ENCODE data around the gene ZSCAN21. TPM values are rescaled to one million over a fixed set of nuclear protein-coding genes. Genes with fewer than 3 reads are reported as not detected.
A peak's percentile ranks its signal among the peaks of the same experiment; 100 is the strongest.

ZSCAN21 gene
- total RNA-seq, 2 experiments from 2014 or later = 5.6 to 7.5 TPM

DNA sequence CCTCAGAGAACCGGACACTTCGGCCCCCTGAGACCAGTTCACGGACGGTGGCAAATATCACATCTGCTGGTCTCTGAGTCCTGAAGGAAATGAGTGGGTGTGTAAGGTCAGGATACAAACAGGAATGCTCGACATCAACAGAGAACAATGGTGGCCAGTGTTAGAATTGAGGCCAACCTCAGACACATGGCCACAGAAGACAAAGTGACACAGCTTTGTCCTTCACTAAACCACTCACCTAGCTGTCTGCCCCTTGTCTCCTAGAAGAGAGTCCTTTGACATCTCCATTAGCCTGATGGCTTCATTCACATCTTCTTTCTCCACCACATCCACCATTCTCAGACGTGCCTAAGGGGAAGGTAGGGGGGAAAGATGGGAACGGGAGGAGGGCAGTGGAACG lies 43.5 kb downstream of the ZSCAN21 start:
- Histone ChIP-seq H3K79me2 (ENCODE audit: insufficient read depth, low read depth, low read length) (peaks cover 19% of the 10 kb centered on the region; the same call in 1 of the 2 replicates), H3K4me1 (ENCODE audit: insufficient read depth, low read length, poor library complexity, severe bottlenecking) (peaks cover 21% of the 10 kb centered on the region), H2AFZ (ENCODE audit: low read length) (no peak overlapping the region), H3K9me3 (ENCODE audit: low read length) (no peaks in the 10 kb centered on the region), H4K20me1 (ENCODE audit: insufficient read depth, low read length) (peaks cover 14% of the 10 kb centered on the region), H3K4me3 (ENCODE audit: low read depth, low read length, poor library complexity, severe bottlenecking) (no peak overlapping the region), H3K9me2 (ENCODE audit: insufficient read depth, low read length) (no peaks in the 10 kb centered on the region), H3K36me3 (ENCODE audit: insufficient read depth, low read length) (peaks cover 79% of the 10 kb centered on the region), H3K27ac (ENCODE audit: low read depth, low read length, poor library complexity, severe bottlenecking) (no peak overlapping the region), H3K4me2 (ENCODE audit: low read length) (no peak overlapping the region)
- intact Hi-C loops (cut with micrococcal nuclease; ENCODE audit: unreplicated experiment) = no loop called here
- ChIA-PET POLR2A (no interaction called here), CTCF (ENCODE audit: unreplicated experiment) (no interaction called here)
- no peak for DNase-seq (ENCODE audit: low spot score)
- BruUV-seq (replicated peaks) = TSS peak; percentile 69
- no peak for TF ChIP-seq EZH2phosphoT487 (IDR thresholded peaks at IDR 0.05; ENCODE audit: borderline replicate concordance, low read depth, low read length)
- TF ChIP-seq CTCF (conservative IDR thresholded peaks at IDR 0.05; ENCODE audit: low read length) = no peak

GRCh38 chr7:100093498-100093897 lies 43.9 kb downstream of the ZSCAN21 start:
- H3K9me2 ChIP-seq (ENCODE audit: insufficient read depth, low read length) = no peaks in the 10 kb centered on the region
- no peaks in the 10 kb centered on the region for H3K9me3 ChIP-seq (ENCODE audit: low read length)
- no TSS peak for BruUV-seq (replicated peaks)
- H3K4me3 ChIP-seq (ENCODE audit: low read depth, low read length, poor library complexity, severe bottlenecking) = no peak overlapping the region
- intact Hi-C loops (cut with micrococcal nuclease; ENCODE audit: unreplicated experiment) = no loop called here
- no peak overlapping the region for H3K4me2 ChIP-seq (ENCODE audit: low read length)
- CTCF ChIA-PET (ENCODE audit: unreplicated experiment) = no interaction called here
- TF ChIP-seq CTCF (conservative IDR thresholded peaks at IDR 0.05; ENCODE audit: low read length) = no peak
- TF ChIP-seq EZH2phosphoT487 (IDR thresholded peaks at IDR 0.05; ENCODE audit: borderline replicate concordance, low read depth, low read length) = no peak
- peaks cover 83% of the 10 kb centered on the region for H3K36me3 ChIP-seq (ENCODE audit: insufficient read depth, low read length)
- H2AFZ ChIP-seq (ENCODE audit: low read length) = no peak overlapping the region
- H4K20me1 ChIP-seq (ENCODE audit: insufficient read depth, low read length) = peaks cover 19% of the 10 kb centered on the region
- peaks cover 16% of the 10 kb centered on the region for H3K4me1 ChIP-seq (ENCODE audit: insufficient read depth, low read length, poor library complexity, severe bottlenecking)
- DNase-seq (ENCODE audit: low spot score) = no peak
- peaks cover 21% of the 10 kb centered on the region for H3K79me2 ChIP-seq (ENCODE audit: insufficient read depth, low read depth, low read length)
- POLR2A ChIA-PET = no interaction called here
- no peak overlapping the region for H3K27ac ChIP-seq (ENCODE audit: low read depth, low read length, poor library complexity, severe bottlenecking)

GRCh38 chr7:100093925-100094486 lies 44.4 kb downstream of the ZSCAN21 start:
- CTCF ChIA-PET (ENCODE audit: unreplicated experiment) = no interaction called here

More at GRCh38 chr7:100093925-100094486, 44.4 kb downstream of the ZSCAN21 start:
- POLR2A ChIA-PET = interaction anchor here (0.6 kb wide), 1 partner anchor 45 kb away, joined by 3 read pairs; no protein-coding TSS in a partner anchor
- no TSS peak for BruUV-seq (replicated peaks)
- Histone ChIP-seq H3K4me2 (ENCODE audit: low read length) (no peak overlapping the region), H3K79me2 (ENCODE audit: insufficient read depth, low read depth, low read length) (peaks cover 25% of the 10 kb centered on the region), H3K4me1 (ENCODE audit: insufficient read depth, low read length, poor library complexity, severe bottlenecking) (peaks cover 17% of the 10 kb centered on the region), H3K9me2 (ENCODE audit: insufficient read depth, low read length) (no peaks in the 10 kb centered on the region), H3K9me3 (ENCODE audit: low read length) (no peaks in the 10 kb centered on the region), H3K27ac (ENCODE audit: low read depth, low read length, poor library complexity, severe bottlenecking) (no peak overlapping the region), H4K20me1 (ENCODE audit: insufficient read depth, low read length) (peaks cover 24% of the 10 kb centered on the region), H3K36me3 (ENCODE audit: insufficient read depth, low read length) (peaks cover 88% of the 10 kb centered on the region), H2AFZ (ENCODE audit: low read length) (no peak overlapping the region), H3K4me3 (ENCODE audit: low read depth, low read length, poor library complexity, severe bottlenecking) (no peak overlapping the region)
- intact Hi-C loops (cut with micrococcal nuclease; ENCODE audit: unreplicated experiment) = no loop called here
- TF ChIP-seq EZH2phosphoT487 (IDR thresholded peaks at IDR 0.05; ENCODE audit: borderline replicate concordance, low read depth, low read length) = no peak
- TF ChIP-seq CTCF (conservative IDR thresholded peaks at IDR 0.05; ENCODE audit: low read length) = no peak
- DNase-seq (ENCODE audit: low spot score) = no peak
